Measurements from ENCODE around the gene TCL1B. TPM values are rescaled to one million over a fixed set of nuclear protein-coding genes. Genes with fewer than 3 reads are reported as not detected.

The TCL1B gene
- polyA plus RNA-seq, 3 donors = not detected

DNA sequence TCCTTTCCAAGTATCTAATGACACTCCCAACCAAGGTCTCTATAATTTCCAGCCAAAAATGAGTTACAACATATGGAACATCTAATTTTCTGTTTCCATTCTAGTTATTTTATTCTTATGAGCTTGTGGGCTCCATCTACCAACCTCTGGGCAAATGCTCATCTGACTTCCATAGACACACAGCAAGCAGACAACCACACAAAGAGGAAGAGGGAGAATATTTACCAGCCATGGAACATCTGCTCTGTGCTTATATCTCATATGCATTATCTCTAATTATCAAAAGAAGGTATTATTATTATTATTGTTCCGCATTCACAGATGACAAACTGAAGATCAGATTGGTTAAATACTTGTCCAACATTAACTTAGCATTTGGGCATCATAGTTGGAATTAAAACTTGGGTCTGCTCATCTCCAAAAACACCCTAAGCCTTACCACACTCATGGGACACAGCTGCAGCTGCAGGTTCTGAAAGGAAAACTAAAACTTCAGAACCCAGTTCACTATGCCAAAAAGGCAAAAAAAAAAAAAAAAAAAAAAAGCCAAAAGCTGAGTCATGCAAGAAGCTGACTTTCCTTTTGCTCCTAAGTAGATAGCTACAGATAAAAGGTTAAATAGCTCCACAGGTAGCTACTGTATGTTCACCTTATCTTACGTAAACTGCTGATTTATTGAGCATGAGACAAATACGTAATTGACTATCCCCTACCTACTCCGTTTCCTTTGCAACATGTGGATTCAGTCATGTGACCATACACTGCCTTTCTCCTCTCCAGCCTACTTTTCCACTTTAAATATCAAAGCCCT, 23.6 kb upstream of the TCL1B start:
- Histone ChIP-seq H3K4me3 (replicated peaks in 1 of 3; ENCODE audit: low read depth in 2 of 3, low read length in 3 of 3) (no peak overlapping the region), H4K20me1 (ENCODE audit: insufficient read depth, low read length) (no peaks in the 10 kb centered on the region), H3K27me3 (ENCODE audit: control insufficient read depth in 2 of 2, insufficient read depth in 2 of 2, low read length in 2 of 2) (no peaks in the 10 kb centered on the region), H3K79me2 (ENCODE audit: insufficient read depth, low read length) (no peaks in the 10 kb centered on the region), H3K4me2 (replicated peaks; ENCODE audit: extremely low read depth, low read length, poor library complexity, severe bottlenecking) (no peak overlapping the region), H3K36me3 (replicated peaks in 1 of 2; ENCODE audit: control insufficient read depth in 1 of 2, insufficient read depth in 2 of 2, low read length in 2 of 2) (no peaks in the 10 kb centered on the region), H3K27ac (ENCODE audit: low read depth in 1 of 2, low read length in 2 of 2) (no peak overlapping the region), H3K9me3 (replicated peaks in 1 of 2; ENCODE audit: control insufficient read depth in 1 of 2, insufficient read depth in 1 of 2, low read length in 2 of 2) (no peaks in the 10 kb centered on the region), H2AFZ (ENCODE audit: insufficient read depth, low read depth, low read length, poor library complexity, severe bottlenecking) (no peak overlapping the region), H3K9ac (ENCODE audit: insufficient read depth, low read length, poor library complexity, severe bottlenecking) (no peak overlapping the region), H3K4me1 (ENCODE audit: control insufficient read depth in 1 of 2, insufficient read depth in 2 of 2, low read length in 2 of 2) (no peaks in the 10 kb centered on the region)
- Mint-ChIP-seq H3K36me3 (no peaks in the 10 kb centered on the region), H3K4me3 (no peak overlapping the region), H3K27ac (no peak overlapping the region), H3K27me3 (ENCODE audit: low read depth in 3 of 3) (peaks cover 2 to 9% (median 4%) of the 10 kb centered on the region in 3 donors), H3K9me3 (peaks cover 0 to 4% (median 0%) of the 10 kb centered on the region in 7 donors), H3K4me1 (no peaks in the 10 kb centered on the region)
- WGBS (ENCODE audit: insufficient coverage) = 11% methylated on average over 1 of the region's 4 CpGs
- intact Hi-C loops (cut with micrococcal nuclease) = no loop called here
- no peak for TF ChIP-seq CTCF (IDR thresholded peaks at IDR 0.05)
- no peak for DNase-seq

- TF ChIP-seq CTCF (IDR thresholded peaks at IDR 0.05) = no peak
- no peak overlapping the region for H3K9ac ChIP-seq (ENCODE audit: insufficient read depth, low read length, poor library complexity, severe bottlenecking)
- no peaks in the 10 kb centered on the region for H3K9me3 ChIP-seq (replicated peaks in 1 of 2; ENCODE audit: control insufficient read depth in 1 of 2, insufficient read depth in 1 of 2, low read length in 2 of 2)
- H3K4me3 Mint-ChIP-seq = no peak overlapping the region
- H3K4me3 ChIP-seq (replicated peaks in 1 of 3; ENCODE audit: low read depth in 2 of 3, low read length in 3 of 3) = no peak overlapping the region
- no peaks in the 10 kb centered on the region for H3K36me3 ChIP-seq (replicated peaks in 1 of 2; ENCODE audit: control insufficient read depth in 1 of 2, insufficient read depth in 2 of 2, low read length in 2 of 2)
- no peaks in the 10 kb centered on the region for H3K27me3 ChIP-seq (ENCODE audit: control insufficient read depth in 2 of 2, insufficient read depth in 2 of 2, low read length in 2 of 2)
- no peaks in the 10 kb centered on the region for H3K79me2 ChIP-seq (ENCODE audit: insufficient read depth, low read length)
- H3K4me1 ChIP-seq (ENCODE audit: control insufficient read depth in 1 of 2, insufficient read depth in 2 of 2, low read length in 2 of 2) = no peaks in the 10 kb centered on the region
- H3K4me2 ChIP-seq (replicated peaks; ENCODE audit: extremely low read depth, low read length, poor library complexity, severe bottlenecking) = no peak overlapping the region
- H3K27ac Mint-ChIP-seq = no peak overlapping the region
- intact Hi-C loops (cut with micrococcal nuclease) = no loop called here
- peaks cover 0 to 4% (median 0%) of the 10 kb centered on the region in 7 donors for H3K9me3 Mint-ChIP-seq
- peaks cover 0 to 9% (median 4%) of the 10 kb centered on the region in 3 donors for H3K27me3 Mint-ChIP-seq (ENCODE audit: low read depth in 3 of 3)
- H4K20me1 ChIP-seq (ENCODE audit: insufficient read depth, low read length) = no peaks in the 10 kb centered on the region
- no peak overlapping the region for H2AFZ ChIP-seq (ENCODE audit: insufficient read depth, low read depth, low read length, poor library complexity, severe bottlenecking)
- no peak overlapping the region for H3K27ac ChIP-seq (ENCODE audit: low read depth in 1 of 2, low read length in 2 of 2)
- H3K36me3 Mint-ChIP-seq = no peaks in the 10 kb centered on the region
- no peaks in the 10 kb centered on the region for H3K4me1 Mint-ChIP-seq
- WGBS (ENCODE audit: insufficient coverage) = no CpG with 5 or more reads among the region's 5 CpGs
- DNase-seq = no peak
Observed at GRCh38 chr14:95663226-95663797, 22.9 kb upstream of the TCL1B start.

All from CD14-positive monocyte (primary cell).